MCF 10A (cell line): ENCODE results near the gene PRKG1. TPM values are rescaled to one million over a fixed set of nuclear protein-coding genes. Genes with fewer than 3 reads are reported as not detected.

ENCODE experiments used
- BruUV-seq: library from RNA; stranded (reverse); fragments of 400-500 nt; replicated peaks from 2 replicates; lab custom pipeline; 2021; lab: Mats Ljungman, UMichigan
- CTCF ChIA-PET: fragments of 300-600 bp; sonication (Branson Sonifier 250); formaldehyde crosslinking; extraction: SDS; loops from one replicate; lab custom pipeline; 2021; ENCODE audit warnings: antibody characterized with exemption, inconsistent platforms; lab: Yijun Ruan, JAX
- POLR2A ChIA-PET: fragments of 300-600, 350-650 bp; sonication (Branson Sonifier 250); formaldehyde crosslinking; extraction: SDS; loops from one replicate; lab custom pipeline; 2020; ENCODE audit warnings: antibody characterized with exemption, inconsistent platforms; lab: Yijun Ruan, JAX
- DNase-seq: peaks from one replicate; pipeline ENCODE4 v3.0.0-alpha.2; 2018; ENCODE audit not compliant: unreplicated experiment
- H3K27ac Mint-ChIP-seq: one replicate; pipeline ENCODE4 v1.8.0; 2022; ENCODE audit warnings: mild to moderate bottlenecking, low read depth, mixed read lengths; ENCODE audit not compliant: unreplicated experiment
- H3K27me3 Mint-ChIP-seq: one replicate; pipeline ENCODE4 v1.8.0; 2022; ENCODE audit warnings: mixed read lengths; ENCODE audit not compliant: insufficient read depth, unreplicated experiment
- H3K36me3 Mint-ChIP-seq: one replicate; pipeline ENCODE4 v1.8.0; 2022; ENCODE audit warnings: mild to moderate bottlenecking, moderate library complexity, mixed read lengths; ENCODE audit not compliant: insufficient read depth, unreplicated experiment
- H3K4me1 Mint-ChIP-seq: one replicate; pipeline ENCODE4 v1.8.0; 2022; ENCODE audit warnings: mixed read lengths; ENCODE audit not compliant: insufficient read depth, unreplicated experiment
- H3K4me3 Mint-ChIP-seq: one replicate; pipeline ENCODE4 v1.8.0; 2022; ENCODE audit warnings: mild to moderate bottlenecking, moderate library complexity, mixed read lengths; ENCODE audit not compliant: unreplicated experiment
- H3K9me3 Mint-ChIP-seq: one replicate; pipeline ENCODE4 v1.8.0; 2022; ENCODE audit warnings: mixed read lengths; ENCODE audit not compliant: unreplicated experiment
- intact Hi-C: fragments of 100-400 bp; cut with micrococcal nuclease; formaldehyde crosslinking; loops from 2 replicates; pipeline ENCODE4 v1.14.1; 2022
- total RNA-seq: library from RNA; stranded (reverse); gene quantifications from 2 replicates; pipeline ENCODE4 v1.2.3, GENCODE V29; 2022
- TF ChIP-seq, protein P1 (sequence below): fragments of 200-600 bp; IDR thresholded peaks from one replicate; pipeline ENCODE4 v1.8.0; 2022; ENCODE audit warnings: antibody characterized with exemption, mild to moderate bottlenecking; ENCODE audit not compliant: unreplicated experiment

PRKG1 gene
- total RNA-seq, 1 experiment from 2014 or later: 0.09 TPM

GRCh38 chr10:52334595-52334994 lies 1260.3 kb downstream of the PRKG1 start:
- H3K27me3 Mint-ChIP-seq: no peaks in the 10 kb centered on the region
- H3K4me3 Mint-ChIP-seq: no peak overlapping the region
- peak overlapping the region; percentile 87 for H3K27ac Mint-ChIP-seq
- no peaks in the 10 kb centered on the region for H3K36me3 Mint-ChIP-seq
- H3K4me1 Mint-ChIP-seq: peaks cover 7% of the 10 kb centered on the region
- ChIA-PET POLR2A (interaction anchor here (1.0 to 1.7 kb wide), 5 partner anchors 16 to 152 kb away, joined by 3 to 9 read pairs (median 4); no protein-coding TSS in a partner anchor), CTCF (interaction anchor here (0.6 to 1.7 kb wide), 4 partner anchors 19 to 447 kb away, joined by 3 to 6 read pairs (median 4); no protein-coding TSS in a partner anchor)
- DNase-seq: peak; percentile 42
- BruUV-seq: no TSS peak
- TF ChIP-seq, protein P1, sequence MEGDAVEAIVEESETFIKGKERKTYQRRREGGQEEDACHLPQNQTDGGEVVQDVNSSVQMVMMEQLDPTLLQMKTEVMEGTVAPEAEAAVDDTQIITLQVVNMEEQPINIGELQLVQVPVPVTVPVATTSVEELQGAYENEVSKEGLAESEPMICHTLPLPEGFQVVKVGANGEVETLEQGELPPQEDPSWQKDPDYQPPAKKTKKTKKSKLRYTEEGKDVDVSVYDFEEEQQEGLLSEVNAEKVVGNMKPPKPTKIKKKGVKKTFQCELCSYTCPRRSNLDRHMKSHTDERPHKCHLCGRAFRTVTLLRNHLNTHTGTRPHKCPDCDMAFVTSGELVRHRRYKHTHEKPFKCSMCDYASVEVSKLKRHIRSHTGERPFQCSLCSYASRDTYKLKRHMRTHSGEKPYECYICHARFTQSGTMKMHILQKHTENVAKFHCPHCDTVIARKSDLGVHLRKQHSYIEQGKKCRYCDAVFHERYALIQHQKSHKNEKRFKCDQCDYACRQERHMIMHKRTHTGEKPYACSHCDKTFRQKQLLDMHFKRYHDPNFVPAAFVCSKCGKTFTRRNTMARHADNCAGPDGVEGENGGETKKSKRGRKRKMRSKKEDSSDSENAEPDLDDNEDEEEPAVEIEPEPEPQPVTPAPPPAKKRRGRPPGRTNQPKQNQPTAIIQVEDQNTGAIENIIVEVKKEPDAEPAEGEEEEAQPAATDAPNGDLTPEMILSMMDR: no peak
- intact Hi-C loops: no loop called here
- no peaks in the 10 kb centered on the region for H3K9me3 Mint-ChIP-seq

GRCh38 chr10:52335665-52336064 lies 1261.4 kb downstream of the PRKG1 start:
- peak overlapping the region; percentile 87 for H3K27ac Mint-ChIP-seq
- H3K36me3 Mint-ChIP-seq: no peaks in the 10 kb centered on the region
- no TSS peak for BruUV-seq
- no peak overlapping the region for H3K4me3 Mint-ChIP-seq
- H3K27me3 Mint-ChIP-seq: no peaks in the 10 kb centered on the region
- TF ChIP-seq, protein P1: no peak
- peaks cover 7% of the 10 kb centered on the region for H3K4me1 Mint-ChIP-seq
- intact Hi-C loops: no loop called here
- POLR2A ChIA-PET: interaction anchor here (0.6 to 1.7 kb wide), 8 partner anchors 10 to 151 kb away, joined by 3 to 9 read pairs (median 4); no protein-coding TSS in a partner anchor
- H3K9me3 Mint-ChIP-seq: no peaks in the 10 kb centered on the region
- no peak for DNase-seq
- CTCF ChIA-PET: interaction anchor here (0.5 to 1.7 kb wide), 5 partner anchors 17 to 152 kb away, joined by 3 to 9 read pairs (median 4); partner anchors contain the start of gene DKK1

GRCh38 chr10:52337225-52337624 lies 1262.9 kb downstream of the PRKG1 start:
- ChIA-PET CTCF (interaction anchor here (0.5 to 1.5 kb wide), 6 partner anchors 9 to 403 kb away, joined by 3 to 5 read pairs (median 4); no protein-coding TSS in a partner anchor), POLR2A (interaction anchor here (0.5 kb wide), 1 partner anchor 118 kb away, joined by 3 read pairs; no protein-coding TSS in a partner anchor)
- Mint-ChIP-seq H3K4me1 (peaks cover 7% of the 10 kb centered on the region), H3K36me3 (no peaks in the 10 kb centered on the region), H3K4me3 (no peak overlapping the region), H3K27me3 (no peaks in the 10 kb centered on the region), H3K27ac (no peak overlapping the region), H3K9me3 (no peaks in the 10 kb centered on the region)
- BruUV-seq: no TSS peak
- DNase-seq: no peak
- TF ChIP-seq, protein P1: no peak
- intact Hi-C loops: no loop called here

DNA sequence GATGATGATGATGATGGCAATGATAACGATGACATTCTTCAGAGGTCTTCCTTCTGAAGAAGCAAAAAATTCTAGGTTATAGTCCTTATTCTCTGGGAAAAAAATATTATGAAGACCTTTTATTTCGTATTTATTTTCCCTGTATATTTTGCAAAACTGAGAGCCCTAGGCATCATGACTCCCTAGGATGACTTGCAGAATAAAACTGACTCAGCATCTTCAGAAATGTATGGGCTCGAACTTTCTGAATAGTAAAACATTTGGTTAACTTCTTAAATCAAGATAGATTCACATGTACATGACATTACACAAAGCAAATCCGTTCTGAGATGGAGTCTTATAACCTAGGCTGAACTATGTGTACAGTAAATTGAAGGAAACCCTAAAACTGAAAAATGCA lies 1269.2 kb downstream of the PRKG1 start:
- CTCF ChIA-PET: no interaction called here

More for the DNA sequence above, 1269.2 kb downstream of the PRKG1 start:
- H3K4me1 Mint-ChIP-seq: no peaks in the 10 kb centered on the region
- no TSS peak for BruUV-seq
- no peaks in the 10 kb centered on the region for H3K9me3 Mint-ChIP-seq
- intact Hi-C loops: no loop called here
- no peaks in the 10 kb centered on the region for H3K27me3 Mint-ChIP-seq
- POLR2A ChIA-PET: no interaction called here
- no peak overlapping the region for H3K27ac Mint-ChIP-seq
- TF ChIP-seq, protein P1: no peak
- DNase-seq: no peak
- H3K4me3 Mint-ChIP-seq: no peak overlapping the region
- H3K36me3 Mint-ChIP-seq: no peaks in the 10 kb centered on the region
